ENCODE data around the gene SDHAF1. TPM values are rescaled to one million over a fixed set of nuclear protein-coding genes. Genes with fewer than 3 reads are reported as not detected.

SDHAF1 gene
- total RNA-seq, 1 experiment from 2014 or later = 16.0 TPM

- Histone ChIP-seq H2BK15ac (ENCODE audit: low read depth, low read length) (no peak overlapping the region), H3K4me1 (ENCODE audit: insufficient read depth, low read length) (no peaks in the 10 kb centered on the region; the same call in 1 of the 2 replicates), H4K8ac (replicated peaks; ENCODE audit: insufficient read length, low read depth, low read length) (no peak overlapping the region), H4K91ac (ENCODE audit: insufficient read length, low read depth, low read length) (no peak overlapping the region), H3K4ac (ENCODE audit: low read depth, low read length) (no peak overlapping the region), H2BK12ac (ENCODE audit: insufficient read length, low read depth, low read length) (no peak overlapping the region), H3K9me3 (ENCODE audit: control insufficient read depth, low read depth, low read length) (no peaks in the 10 kb centered on the region), H4K5ac (ENCODE audit: insufficient read length, low read depth, low read length) (no peak overlapping the region), H2BK120ac (ENCODE audit: low read depth, low read length, poor library complexity, severe bottlenecking) (no peak overlapping the region), H3K9ac (ENCODE audit: extremely low read depth, insufficient read length, low read length) (no peak overlapping the region), H3K79me2 (ENCODE audit: insufficient read depth, low read length) (no peaks in the 10 kb centered on the region), H3K14ac (ENCODE audit: insufficient read depth, low read length) (no peak overlapping the region), H3K27ac (ENCODE audit: insufficient read length, low read depth, low read length) (no peak overlapping the region), H3K18ac (ENCODE audit: insufficient read length, low read depth, low read length) (no peak overlapping the region), H2AK5ac (ENCODE audit: insufficient read length, low read length) (no peak overlapping the region), H3K27me3 (ENCODE audit: insufficient read depth, low read length) (no peaks in the 10 kb centered on the region), H3T11ph (ENCODE audit: low read length) (no peak overlapping the region), H4K20me1 (ENCODE audit: control insufficient read depth, insufficient read depth, insufficient read length) (no peaks in the 10 kb centered on the region), H3K79me1 (ENCODE audit: insufficient read depth, low read depth, low read length, poor library complexity, severe bottlenecking) (no peaks in the 10 kb centered on the region), H2BK20ac (ENCODE audit: low read depth, low read length, poor library complexity, severe bottlenecking) (no peak overlapping the region), H3K56ac (ENCODE audit: insufficient read length, low read depth, low read length) (no peak overlapping the region), H3K4me2 (ENCODE audit: insufficient read depth, insufficient read length, low read length) (no peak overlapping the region), H2AFZ (ENCODE audit: low read length) (no peak overlapping the region), H3K23me2 (ENCODE audit: insufficient read length, low read depth, low read length, poor library complexity, severe bottlenecking) (peaks cover 6% of the 10 kb centered on the region), H3K23ac (ENCODE audit: insufficient read length, low read depth, low read length) (no peak overlapping the region), H2BK5ac (ENCODE audit: insufficient read length, low read length) (no peak overlapping the region)
- Mint-ChIP-seq H3K27ac (no peak overlapping the region), H3K27me3 (ENCODE audit: low read depth) (no peaks in the 10 kb centered on the region; the same call in 1 of the 2 replicates), H3K4me3 (no peak overlapping the region), H3K4me1 (no peaks in the 10 kb centered on the region; a peak in 1 of 4 replicates), H3K36me3 (ENCODE audit: insufficient read depth in 1 of 3, low read depth in 3 of 3) (peaks cover 11 to 38% (median 37%) of the 10 kb centered on the region in 3 experiments), H3K9me3 (no peaks in the 10 kb centered on the region; a peak in 1 of 5 replicates)
- no peak for DNase-seq
- no CpG with 5 or more reads among the region's 6 CpGs for WGBS (ENCODE audit: extremely low coverage, insufficient read length, low lambda C conversion rate)
- no peak for TF ChIP-seq CTCF (conservative IDR thresholded peaks at IDR 0.05)
Measured at GRCh38 chr19:36027696-36028095, 32.7 kb downstream of the SDHAF1 start.

Data from H9 (cell line).